ENCODE data around the gene SIK2. TPM values are rescaled to one million over a fixed set of nuclear protein-coding genes. Genes with fewer than 3 reads are reported as not detected.

SIK2 gene
- total RNA-seq, 1 donor from 2014 or later, result 43.0 TPM

- Mint-ChIP-seq H3K4me3 (ENCODE audit: low read depth) (no peak overlapping the region), H3K27me3 (no peaks in the 10 kb centered on the region), H3K9me3 (ENCODE audit: low read depth) (no peaks in the 10 kb centered on the region), H3K27ac (no peak overlapping the region), H3K36me3 (ENCODE audit: insufficient read depth) (peaks cover 4% of the 10 kb centered on the region), H3K4me1 (ENCODE audit: low read depth) (peaks cover 46% of the 10 kb centered on the region)
- no peak for TF ChIP-seq CTCF (IDR thresholded peaks at IDR 0.05; ENCODE audit: unreplicated experiment)
- DNase-seq (ENCODE audit: low spot score, unreplicated experiment), result no peak
Measured at GRCh38 chr11:111696556-111696955, 94.3 kb downstream of the SIK2 start.

- H3K4me1 Mint-ChIP-seq (ENCODE audit: low read depth), result peaks cover 37% of the 10 kb centered on the region
- H3K4me3 Mint-ChIP-seq (ENCODE audit: low read depth), result no peak overlapping the region
- peaks cover 6% of the 10 kb centered on the region for H3K36me3 Mint-ChIP-seq (ENCODE audit: insufficient read depth)
- no peaks in the 10 kb centered on the region for H3K9me3 Mint-ChIP-seq (ENCODE audit: low read depth)
- H3K27ac Mint-ChIP-seq, result no peak overlapping the region
- no peaks in the 10 kb centered on the region for H3K27me3 Mint-ChIP-seq
- no peak for DNase-seq (ENCODE audit: low spot score, unreplicated experiment)
- no peak for TF ChIP-seq CTCF (IDR thresholded peaks at IDR 0.05; ENCODE audit: unreplicated experiment)
Measured at GRCh38 chr11:111697933-111698371, 95.7 kb downstream of the SIK2 start.

GRCh38 chr11:111698852-111699559 lies 96.8 kb downstream of the SIK2 start:
- H3K4me1 Mint-ChIP-seq (ENCODE audit: low read depth), result peaks cover 39% of the 10 kb centered on the region
- H3K27me3 Mint-ChIP-seq, result no peaks in the 10 kb centered on the region
- H3K4me3 Mint-ChIP-seq (ENCODE audit: low read depth), result no peak overlapping the region
- no peak overlapping the region for H3K27ac Mint-ChIP-seq
- no peaks in the 10 kb centered on the region for H3K9me3 Mint-ChIP-seq (ENCODE audit: low read depth)
- H3K36me3 Mint-ChIP-seq (ENCODE audit: insufficient read depth), result peaks cover 12% of the 10 kb centered on the region
- TF ChIP-seq CTCF (IDR thresholded peaks at IDR 0.05; ENCODE audit: unreplicated experiment), result no peak
- no peak for DNase-seq (ENCODE audit: low spot score, unreplicated experiment)

GRCh38 chr11:111699579-111700156 lies 97.4 kb downstream of the SIK2 start:
- peaks cover 14% of the 10 kb centered on the region for H3K36me3 Mint-ChIP-seq (ENCODE audit: insufficient read depth)
- H3K9me3 Mint-ChIP-seq (ENCODE audit: low read depth), result no peaks in the 10 kb centered on the region
- no peak overlapping the region for H3K4me3 Mint-ChIP-seq (ENCODE audit: low read depth)
- TF ChIP-seq CTCF (IDR thresholded peaks at IDR 0.05; ENCODE audit: unreplicated experiment), result no peak
- no peak for DNase-seq (ENCODE audit: low spot score, unreplicated experiment)
- no peak overlapping the region for H3K27ac Mint-ChIP-seq
- H3K4me1 Mint-ChIP-seq (ENCODE audit: low read depth), result peaks cover 37% of the 10 kb centered on the region
- no peaks in the 10 kb centered on the region for H3K27me3 Mint-ChIP-seq

GRCh38 chr11:111700162-111700561 lies 97.9 kb downstream of the SIK2 start:
- Mint-ChIP-seq H3K4me1 (ENCODE audit: low read depth) (peaks cover 37% of the 10 kb centered on the region), H3K36me3 (ENCODE audit: insufficient read depth) (peaks cover 19% of the 10 kb centered on the region), H3K9me3 (ENCODE audit: low read depth) (no peaks in the 10 kb centered on the region), H3K27ac (no peak overlapping the region), H3K4me3 (ENCODE audit: low read depth) (no peak overlapping the region), H3K27me3 (no peaks in the 10 kb centered on the region)
- no peak for DNase-seq (ENCODE audit: low spot score, unreplicated experiment)
- no peak for TF ChIP-seq CTCF (IDR thresholded peaks at IDR 0.05; ENCODE audit: unreplicated experiment)

All from progenitor cell of endocrine pancreas (in vitro differentiated cells).